Tibial artery (tissue), 4 donors: Measurements from ENCODE around the gene ANKRD40.

ENCODE experiments used
- DNase-seq, 2 donors: peaks; one replicate each; pipeline ENCODE4 v3.0.0-alpha.2; 2019
- H3K27ac ChIP-seq, 2 donors: fragments of 200-600 bp; sonication (generic) in 1 of 2; 1 replicate in 1 of 2; 2 replicates in 1 of 2; pipeline ENCODE4 v1.5.1; 2018 to 2019; ENCODE audit warnings: mild to moderate bottlenecking in 1 of 2
- H3K27me3 ChIP-seq, 2 donors: fragments of 200-600 bp; sonication (generic) in 1 of 2; one replicate each; pipeline versions ENCODE4 v1.5.1 to v1.6.0; 2016 to 2019
- H3K36me3 ChIP-seq, 3 donors: fragments of 200-600 bp; sonication (generic) in 2 of 3; one replicate each; pipeline ENCODE4 v1.5.1; 2016 to 2019; ENCODE audit warnings: mild to moderate bottlenecking in 2 of 3
- H3K4me1 ChIP-seq, 4 donors: fragments of 200-600 bp; sonication (generic) in 2 of 4; 1 replicate in 3 of 4; 2 replicates in 1 of 4; pipeline ENCODE4 v1.5.1; 2016 to 2019
- H3K4me3 ChIP-seq, 2 donors: fragments of 200-600 bp; sonication (generic) in 1 of 2; 1 replicate in 1 of 2; 2 replicates in 1 of 2; pipeline ENCODE4 v1.5.1; 2018 to 2019; ENCODE audit warnings: mild to moderate bottlenecking in 2 of 2
- H3K9me3 ChIP-seq, 3 donors: fragments of 200-600 bp; sonication (generic) in 1 of 3; one replicate each; pipeline ENCODE4 v1.5.1; 2016 to 2019
- CTCF ChIP-seq, 2 experiments: fragments of 200-600 bp in 1 of 2; fragments of 450-650 bp in 1 of 2; IDR thresholded peaks; one replicate each; pipeline ENCODE4 v1.5.1; 2017 to 2019; ENCODE audit warnings: antibody characterized with exemption in 2 of 2, mild to moderate bottlenecking in 1 of 2, moderate library complexity in 1 of 2
- intact Hi-C: fragments of 100-400 bp; cut with DNase I; formaldehyde crosslinking; loops from one replicate; pipeline ENCODE4 v1.15.0; 2023; ENCODE audit warnings: low total_unique reads

ANKRD40 gene

GRCh38 chr17:50662632-50663225, 45.0 kb downstream of the ANKRD40 start:
- Histone ChIP-seq H3K9me3 (no peaks in the 10 kb centered on the region), H3K4me3 (no peak overlapping the region), H3K27me3 (no peaks in the 10 kb centered on the region), H3K36me3 (no peaks in the 10 kb centered on the region), H3K4me1 (peaks cover 0 to 36% (median 33%) of the 10 kb centered on the region in 4 donors), H3K27ac (peak overlapping the region in 1 of 2 donors; percentile 52)
- no peak for DNase-seq
- no peak for TF ChIP-seq CTCF (IDR thresholded peaks at IDR 0.05)
- intact Hi-C loops = no loop called here

GRCh38 chr17:50661795-50662391, 45.8 kb downstream of the ANKRD40 start:
- H3K36me3 ChIP-seq = no peaks in the 10 kb centered on the region
- intact Hi-C loops = no loop called here
- peaks cover 0 to 36% (median 33%) of the 10 kb centered on the region in 4 donors for H3K4me1 ChIP-seq
- H3K27me3 ChIP-seq = no peaks in the 10 kb centered on the region
- no peak for TF ChIP-seq CTCF (IDR thresholded peaks at IDR 0.05)
- DNase-seq = peak; percentile 30 to 73
- peak overlapping the region; percentile 52 to 53 for H3K27ac ChIP-seq
- no peak overlapping the region for H3K4me3 ChIP-seq
- H3K9me3 ChIP-seq = no peaks in the 10 kb centered on the region

- intact Hi-C loops = no loop called here
- no peaks in the 10 kb centered on the region for H3K27me3 ChIP-seq
Observed at GRCh38 chr17:50661348-50661747, 46.4 kb downstream of the ANKRD40 start.

GRCh38 chr17:50660887-50661345, 46.8 kb downstream of the ANKRD40 start:
- H3K27ac ChIP-seq = peak overlapping the region; percentile 52 to 53
- H3K27me3 ChIP-seq = no peaks in the 10 kb centered on the region
- H3K4me3 ChIP-seq = no peak overlapping the region
- no peaks in the 10 kb centered on the region for H3K9me3 ChIP-seq
- no peak for DNase-seq
- peaks cover 0 to 36% (median 33%) of the 10 kb centered on the region in 4 donors for H3K4me1 ChIP-seq
- no peak for TF ChIP-seq CTCF (IDR thresholded peaks at IDR 0.05)
- intact Hi-C loops = no loop called here
- H3K36me3 ChIP-seq = no peaks in the 10 kb centered on the region

More at GRCh38 chr17:50661348-50661747, 46.4 kb downstream of the ANKRD40 start:
- Histone ChIP-seq H3K9me3 (no peaks in the 10 kb centered on the region), H3K4me3 (no peak overlapping the region), H3K4me1 (peaks cover 0 to 36% (median 33%) of the 10 kb centered on the region in 4 donors), H3K36me3 (no peaks in the 10 kb centered on the region), H3K27ac (peak overlapping the region; percentile 52 to 53)
- no peak for TF ChIP-seq CTCF (IDR thresholded peaks at IDR 0.05)
- DNase-seq = no peak

- intact Hi-C loops = no loop called here
- no peaks in the 10 kb centered on the region for H3K9me3 ChIP-seq
- H3K27ac ChIP-seq = peak overlapping the region; percentile 52 to 53
- H3K36me3 ChIP-seq = no peaks in the 10 kb centered on the region
- no peaks in the 10 kb centered on the region for H3K27me3 ChIP-seq
- peaks cover 0 to 36% (median 33%) of the 10 kb centered on the region in 4 donors for H3K4me1 ChIP-seq
- no peak overlapping the region for H3K4me3 ChIP-seq
- no peak for TF ChIP-seq CTCF (IDR thresholded peaks at IDR 0.05)
- peak in 1 of 2 donors; percentile 54 for DNase-seq
Observed at GRCh38 chr17:50660042-50660886, 47.5 kb downstream of the ANKRD40 start.
